Midbrain (tissue), 1 donor: ENCODE results near the gene OR51A7.
"Not testable (repeated sequence)": the region's sequence is repeated elsewhere in the genome, so short reads cannot be mapped to it uniquely, and the experiment has no call there.

Experiments used
- DNase-seq: peaks from one replicate; lab custom pipeline; 2025; lab: John Stamatoyannopoulos, UW

Gene OR51A7

DNA sequence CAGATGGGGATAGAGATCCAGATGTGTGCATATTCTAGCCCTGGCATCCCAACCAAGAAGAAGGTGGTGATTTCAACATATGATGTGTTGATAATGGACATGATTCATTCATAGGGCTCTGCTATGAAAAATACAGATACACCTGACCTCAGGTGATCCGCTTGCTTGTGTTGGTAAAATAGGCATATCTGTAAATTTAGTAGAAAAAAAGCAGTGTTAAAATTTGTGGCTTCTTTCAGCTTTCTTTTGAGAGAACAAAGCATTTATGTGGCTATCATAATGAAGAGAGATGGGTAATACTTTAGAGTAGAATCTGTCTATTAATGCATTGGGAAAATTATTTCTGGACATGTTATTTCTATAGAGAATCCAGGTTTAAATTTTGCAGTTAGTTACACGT is 52.0 kb downstream of the OR51A7 start, which contains the start of gene OR51A2:
TSS of gene OR51A2 (minus strand) at position 101 of the 400 bp plus-strand sequence. CDS start at position 101, 0 bp downstream.
- DNase-seq = not testable (repeated sequence)

GRCh38 chr11:4957396-4957795 is 53.8 kb downstream of the OR51A7 start:
- no peak for DNase-seq
